Erythroblast (primary cell): ENCODE results near the gene KRT78.

Source experiments
- GATA1 ChIP-seq: IDR thresholded peaks from 2 replicates; pipeline ENCODE4 v1.6.1; 2011; ENCODE audit warnings: low read depth, mild to moderate bottlenecking, control low read depth, low read length, moderate library complexity
- POLR2A ChIP-seq: IDR thresholded peaks from 2 replicates; pipeline ENCODE4 v1.6.1; 2011; ENCODE audit warnings: mild to moderate bottlenecking, low read length

GRCh38 chr12:52847335-52848102, 1.3 kb downstream of the KRT78 start:
- no peak for TF ChIP-seq POLR2A
- TF ChIP-seq GATA1 = no peak
